Measurements from ENCODE around the gene DMD. TPM values are rescaled to one million over a fixed set of nuclear protein-coding genes. Genes with fewer than 3 reads are reported as not detected.

The DMD gene
- total and polyA plus RNA-seq, 2 donors (not counting 1 experiment from before 2014, with no cell fraction given): 2.0 to 51.8 TPM

DNA sequence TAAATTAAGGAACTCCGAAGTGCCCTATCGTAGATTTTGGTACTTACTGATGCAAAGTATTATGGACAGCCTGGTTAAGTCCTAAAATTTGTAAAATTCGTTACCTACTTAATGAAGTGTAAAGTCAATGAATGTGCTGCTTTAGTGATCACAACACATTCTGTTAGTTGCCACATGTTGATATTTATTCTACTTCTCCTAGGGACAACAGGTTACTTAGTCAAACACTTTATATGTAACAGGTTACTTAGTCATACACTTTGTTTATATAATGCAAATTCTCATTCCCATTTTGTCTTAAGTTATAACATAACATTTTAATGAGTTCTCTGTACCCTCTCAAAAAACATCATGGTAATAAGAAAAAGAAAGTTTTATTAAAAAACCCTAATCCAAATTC is 1496.6 kb downstream of the DMD start:
- WGBS (ENCODE audit: insufficient coverage): no CpG with 5 or more reads among the region's 3 CpGs
- no peaks in the 10 kb centered on the region for H3K9me3 Mint-ChIP-seq (ENCODE audit: insufficient read depth)
- no peak overlapping the region for H3K4me2 ChIP-seq (replicated peaks; ENCODE audit: low read depth, low read length, poor library complexity, severe bottlenecking)
- DNase-seq (no peak), ATAC-seq (ENCODE audit: low read depth) (no peak)
- no peak overlapping the region for H3K9ac ChIP-seq (ENCODE audit: low read length)
- CTCF ChIA-PET: no interaction called here
- H3K4me3 ChIP-seq (ENCODE audit: control extremely low read depth in 1 of 5, extremely low read depth in 1 of 5, insufficient read depth in 1 of 5, low read depth in 2 of 5, low read length in 4 of 5): no peak overlapping the region
- no peaks in the 10 kb centered on the region for H3K27me3 Mint-ChIP-seq
- H3K9me3 ChIP-seq (ENCODE audit: control extremely low read depth in 1 of 3, control insufficient read depth in 2 of 3, insufficient read depth in 1 of 3, low read length in 2 of 3): no peaks in the 10 kb centered on the region
- H3K4me1 Mint-ChIP-seq: no peaks in the 10 kb centered on the region
- H4K20me1 ChIP-seq (ENCODE audit: control insufficient read depth, insufficient read depth, low read length, poor library complexity, severe bottlenecking): no peaks in the 10 kb centered on the region
- no peak for TF ChIP-seq EZH2 (IDR thresholded peaks at IDR 0.05; ENCODE audit: borderline replicate concordance, insufficient read depth, low read depth, low read length, poor library complexity, severe bottlenecking)
- no peak for TF ChIP-seq CTCF (IDR thresholded peaks at IDR 0.05)
- POLR2A ChIA-PET: no interaction called here
- H3K4me3 Mint-ChIP-seq: no peak overlapping the region
- no peaks in the 10 kb centered on the region for H3K4me1 ChIP-seq (ENCODE audit: control insufficient read depth in 2 of 2, insufficient read depth in 2 of 2, low read length in 2 of 2)
- no peaks in the 10 kb centered on the region for H3K36me3 ChIP-seq (replicated peaks in 1 of 2; ENCODE audit: control extremely low read depth in 1 of 2, control insufficient read depth in 1 of 2, extremely low read depth in 1 of 2, insufficient read depth in 2 of 2, low read length in 1 of 2)
- H3K79me2 ChIP-seq (ENCODE audit: control insufficient read depth, insufficient read depth, low read length): no peaks in the 10 kb centered on the region
- intact Hi-C loops (cut with micrococcal nuclease): no loop called here
- H3K27ac ChIP-seq (ENCODE audit: low read length in 2 of 2): no peak overlapping the region
- H3K27ac Mint-ChIP-seq: no peak overlapping the region
- H3K27me3 ChIP-seq (replicated peaks in 1 of 4; ENCODE audit: control extremely low read depth in 1 of 4, control insufficient read depth in 3 of 4, insufficient read depth in 4 of 4, low read length in 3 of 4): no peaks in the 10 kb centered on the region
- H2AFZ ChIP-seq (ENCODE audit: insufficient read depth, low read depth, low read length, poor library complexity, severe bottlenecking): no peak overlapping the region

- no peak overlapping the region for H3K4me2 ChIP-seq (replicated peaks; ENCODE audit: low read depth, low read length, poor library complexity, severe bottlenecking)
- no peaks in the 10 kb centered on the region for H3K27me3 Mint-ChIP-seq
- H3K27ac ChIP-seq (ENCODE audit: low read length in 2 of 2): no peak overlapping the region
- H3K4me1 ChIP-seq (ENCODE audit: control insufficient read depth in 2 of 2, insufficient read depth in 2 of 2, low read length in 2 of 2): no peaks in the 10 kb centered on the region
- TF ChIP-seq CTCF (IDR thresholded peaks at IDR 0.05) (no peak), EZH2 (IDR thresholded peaks at IDR 0.05; ENCODE audit: borderline replicate concordance, insufficient read depth, low read depth, low read length, poor library complexity, severe bottlenecking) (no peak)
- H3K27me3 ChIP-seq (replicated peaks in 1 of 4; ENCODE audit: control extremely low read depth in 1 of 4, control insufficient read depth in 3 of 4, insufficient read depth in 4 of 4, low read length in 3 of 4): no peaks in the 10 kb centered on the region
- H3K9ac ChIP-seq (ENCODE audit: low read length): no peak overlapping the region
- no peaks in the 10 kb centered on the region for H3K4me1 Mint-ChIP-seq
- no peak overlapping the region for H2AFZ ChIP-seq (ENCODE audit: insufficient read depth, low read depth, low read length, poor library complexity, severe bottlenecking)
- ChIA-PET POLR2A (no interaction called here), CTCF (no interaction called here)
- no peaks in the 10 kb centered on the region for H3K9me3 ChIP-seq (ENCODE audit: control extremely low read depth in 1 of 3, control insufficient read depth in 2 of 3, insufficient read depth in 1 of 3, low read length in 2 of 3)
- H3K4me3 ChIP-seq (ENCODE audit: control extremely low read depth in 1 of 5, extremely low read depth in 1 of 5, insufficient read depth in 1 of 5, low read depth in 2 of 5, low read length in 4 of 5): no peak overlapping the region
- no peaks in the 10 kb centered on the region for H3K36me3 ChIP-seq (replicated peaks in 1 of 2; ENCODE audit: control extremely low read depth in 1 of 2, control insufficient read depth in 1 of 2, extremely low read depth in 1 of 2, insufficient read depth in 2 of 2, low read length in 1 of 2)
- ATAC-seq (ENCODE audit: low read depth) (no peak), DNase-seq (no peak)
- no peaks in the 10 kb centered on the region for H3K79me2 ChIP-seq (ENCODE audit: control insufficient read depth, insufficient read depth, low read length)
- no CpG with 5 or more reads among the region's 1 CpG for WGBS (ENCODE audit: insufficient coverage)
- H3K4me3 Mint-ChIP-seq: no peak overlapping the region
- no peaks in the 10 kb centered on the region for H3K9me3 Mint-ChIP-seq (ENCODE audit: insufficient read depth)
- intact Hi-C loops (cut with micrococcal nuclease): no loop called here
- H4K20me1 ChIP-seq (ENCODE audit: control insufficient read depth, insufficient read depth, low read length, poor library complexity, severe bottlenecking): no peaks in the 10 kb centered on the region
- H3K27ac Mint-ChIP-seq: no peak overlapping the region
Observed at GRCh38 chrX:31713120-31713519, 1498.2 kb downstream of the DMD start.
